Activated CD4-positive, CD25-positive, alpha-beta regulatory T cell (primary cell): Measurements from ENCODE around the gene PYGB.

Source experiments
- DNase-seq, 4 experiments: peaks; one replicate each; lab custom pipeline; 2025; lab: John Stamatoyannopoulos, UW

Gene PYGB

DNA sequence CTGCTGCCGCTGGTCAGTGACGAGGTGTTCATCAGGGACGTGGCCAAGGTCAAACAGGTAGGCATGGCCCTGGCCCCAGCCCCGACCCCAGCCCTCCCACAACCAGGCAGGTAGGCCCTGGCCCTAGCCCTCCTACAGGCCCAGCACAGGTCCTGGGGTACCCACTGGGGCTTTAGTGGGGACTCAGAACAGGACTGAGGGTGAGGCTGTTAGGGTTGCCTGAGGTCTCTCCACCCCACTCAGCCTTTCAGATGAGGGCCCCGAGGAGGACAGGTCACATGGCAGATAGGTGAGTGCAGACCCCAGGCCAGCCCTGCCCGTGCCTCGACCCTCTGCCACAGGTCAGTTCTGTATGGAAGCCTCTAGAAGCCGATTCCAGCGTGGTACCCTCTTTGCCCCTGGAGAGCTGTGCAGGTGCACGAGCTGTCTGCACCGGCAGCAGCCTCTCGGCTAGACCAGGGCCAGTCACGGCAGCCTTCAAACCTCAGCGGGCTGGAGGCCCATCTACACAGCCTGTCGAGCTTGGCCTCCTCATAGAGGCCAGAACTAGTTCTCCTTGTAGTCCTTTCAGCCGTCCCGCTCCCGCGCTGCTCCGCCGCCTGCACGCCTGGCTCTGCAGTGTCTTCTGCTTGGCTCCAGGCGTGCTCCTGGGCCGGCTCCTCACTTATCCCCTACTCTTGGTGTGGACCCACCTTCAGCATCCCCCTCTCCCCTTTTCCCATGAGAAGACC, 35.5 kb downstream of the PYGB start:
- DNase-seq = no peak

DNA sequence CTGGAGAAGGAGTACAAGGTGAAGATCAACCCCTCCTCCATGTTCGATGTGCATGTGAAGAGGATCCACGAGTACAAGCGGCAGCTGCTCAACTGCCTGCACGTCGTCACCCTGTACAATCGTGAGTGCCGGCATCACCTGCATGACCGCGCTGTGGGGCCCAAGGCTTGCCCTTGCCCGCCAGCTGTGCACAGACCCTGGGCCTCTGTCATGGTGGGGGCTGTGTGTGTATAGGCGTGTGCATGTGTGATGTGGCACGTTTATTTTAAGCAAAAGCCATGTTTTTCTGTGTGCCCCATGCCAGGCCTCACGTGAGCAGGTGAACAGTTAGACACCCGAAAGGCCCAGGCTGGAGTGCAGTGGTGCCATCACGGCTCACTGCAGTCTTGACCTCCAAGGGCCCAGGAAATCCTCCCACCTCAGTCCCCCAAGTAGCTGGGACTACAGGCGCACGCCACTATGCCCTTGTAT, 36.3 kb downstream of the PYGB start:
- no peak for DNase-seq

DNA sequence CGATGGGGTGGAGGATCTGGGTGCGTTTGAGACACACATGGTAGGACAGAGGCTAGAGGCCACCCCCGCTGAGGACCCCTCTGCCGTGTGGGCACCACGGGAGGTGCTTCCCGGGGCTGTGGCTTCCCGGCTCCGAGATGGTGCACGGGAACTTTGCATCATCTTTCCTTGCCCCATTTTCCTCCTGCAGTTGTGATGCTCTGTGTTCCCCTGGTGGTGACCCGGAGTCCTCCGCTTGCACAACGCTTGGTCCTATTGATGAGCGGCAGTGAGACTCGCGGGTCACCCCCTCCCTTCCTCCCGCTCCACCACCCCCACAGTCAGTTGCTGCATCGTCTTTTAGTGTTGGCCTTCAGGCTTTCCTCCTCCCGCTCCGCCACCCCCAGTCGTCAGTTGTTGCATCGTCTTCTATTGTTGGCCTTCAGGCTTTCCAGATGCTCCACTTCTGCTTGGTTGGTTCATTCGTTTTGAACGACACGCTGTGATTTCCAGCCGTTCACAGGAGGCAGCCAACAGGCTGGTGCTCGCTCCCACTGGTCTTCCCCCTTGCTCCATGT, 37.3 kb downstream of the PYGB start:
- no peak for DNase-seq

DNA sequence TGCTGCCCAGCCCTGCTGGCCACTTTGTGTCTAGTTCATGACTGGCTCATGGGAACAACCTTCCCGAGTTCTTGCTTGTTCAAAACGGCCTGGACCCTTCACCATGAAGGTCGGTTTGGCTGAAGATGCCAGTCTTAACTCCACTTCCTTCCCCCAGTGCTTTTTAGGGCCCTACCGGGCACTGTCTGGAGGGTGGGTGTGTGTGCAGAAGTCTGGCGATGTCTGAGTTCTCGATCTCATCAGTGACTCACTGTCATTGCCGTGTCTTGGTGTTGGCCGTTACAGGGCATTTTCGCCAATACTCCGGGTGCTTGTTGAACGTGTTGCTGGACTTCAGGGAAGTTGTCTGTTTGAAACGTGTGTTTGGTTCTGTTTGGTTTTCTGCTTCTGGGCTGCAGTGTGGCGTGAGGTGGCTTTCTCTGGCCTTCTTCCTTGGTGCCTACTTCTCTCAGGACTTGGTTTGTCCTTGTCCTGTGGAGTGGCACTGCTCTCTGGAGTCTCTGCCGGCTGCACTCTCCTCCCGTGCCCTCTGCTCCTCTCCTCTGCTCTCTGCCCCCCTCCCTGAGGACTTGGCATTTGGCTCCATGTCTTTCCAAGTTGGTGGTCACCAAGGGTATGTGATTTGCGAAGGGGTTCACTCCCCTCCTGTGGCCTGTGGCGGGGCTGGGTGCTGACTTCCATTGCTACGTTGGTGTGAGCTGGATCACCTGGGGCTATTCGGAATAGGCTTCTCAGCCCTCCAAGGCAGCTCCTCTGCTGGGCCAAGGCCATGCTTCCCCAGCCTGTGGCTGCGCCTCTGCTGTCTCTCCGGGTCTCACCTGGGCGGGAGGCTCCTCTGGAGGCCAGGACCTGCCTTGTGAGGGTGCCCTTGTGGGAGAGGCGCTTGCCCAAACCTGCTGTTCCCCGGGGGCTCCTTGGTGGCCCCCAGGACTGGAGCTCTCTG, 38.2 kb downstream of the PYGB start:
- no peak for DNase-seq

DNA sequence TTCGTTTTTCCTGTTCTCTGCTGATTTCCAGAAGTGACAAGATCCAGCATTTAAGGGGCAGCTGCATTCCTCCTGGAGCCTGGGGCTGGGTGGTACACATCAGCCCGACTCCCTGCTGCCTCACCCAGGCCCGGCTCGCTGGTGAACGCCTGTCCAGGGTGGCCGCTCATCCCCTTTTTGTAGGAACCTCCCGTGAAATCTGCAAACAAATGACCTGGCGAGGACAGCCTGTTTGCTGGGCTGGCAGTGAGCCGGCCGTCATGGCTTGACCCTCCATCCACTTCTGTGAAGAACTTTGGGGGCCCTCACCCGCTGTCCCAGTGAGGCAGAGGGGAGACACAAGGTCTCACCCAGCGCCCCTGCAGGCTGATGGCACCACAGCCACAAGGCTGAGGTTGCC, 39.0 kb downstream of the PYGB start:
- DNase-seq = no peak

DNA sequence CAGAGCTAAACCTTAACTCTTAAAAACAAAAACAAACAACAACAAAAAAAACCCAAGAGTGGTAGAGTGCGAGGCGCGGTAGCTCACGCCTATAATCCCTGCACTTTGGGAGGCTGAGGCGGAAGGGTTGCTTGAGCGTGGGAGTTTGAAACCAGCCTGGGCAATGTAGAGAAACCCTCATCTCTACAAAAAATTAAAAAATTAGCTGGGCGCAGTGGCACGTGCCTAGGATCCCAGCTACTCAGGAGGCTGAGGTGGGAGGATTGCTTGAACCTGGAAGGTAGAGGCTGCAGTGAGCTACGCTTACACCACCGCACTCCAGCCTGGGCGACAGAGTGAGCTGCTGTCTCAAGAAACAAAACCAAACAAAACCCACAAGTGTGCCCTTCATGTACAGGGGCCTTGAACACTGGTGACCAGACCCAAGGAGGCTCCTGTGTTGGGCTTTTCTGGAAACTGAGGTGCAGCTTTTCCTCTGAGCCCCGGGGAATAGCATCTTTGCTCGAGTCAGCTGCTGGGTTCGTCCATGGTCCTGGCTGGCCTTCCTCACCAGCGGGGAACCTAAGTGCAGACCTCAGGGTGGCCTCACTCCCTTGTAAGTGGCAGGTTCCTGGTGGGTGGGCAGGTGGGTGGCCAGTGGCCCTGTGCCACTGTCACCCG, 39.9 kb downstream of the PYGB start:
- DNase-seq = no peak

DNA sequence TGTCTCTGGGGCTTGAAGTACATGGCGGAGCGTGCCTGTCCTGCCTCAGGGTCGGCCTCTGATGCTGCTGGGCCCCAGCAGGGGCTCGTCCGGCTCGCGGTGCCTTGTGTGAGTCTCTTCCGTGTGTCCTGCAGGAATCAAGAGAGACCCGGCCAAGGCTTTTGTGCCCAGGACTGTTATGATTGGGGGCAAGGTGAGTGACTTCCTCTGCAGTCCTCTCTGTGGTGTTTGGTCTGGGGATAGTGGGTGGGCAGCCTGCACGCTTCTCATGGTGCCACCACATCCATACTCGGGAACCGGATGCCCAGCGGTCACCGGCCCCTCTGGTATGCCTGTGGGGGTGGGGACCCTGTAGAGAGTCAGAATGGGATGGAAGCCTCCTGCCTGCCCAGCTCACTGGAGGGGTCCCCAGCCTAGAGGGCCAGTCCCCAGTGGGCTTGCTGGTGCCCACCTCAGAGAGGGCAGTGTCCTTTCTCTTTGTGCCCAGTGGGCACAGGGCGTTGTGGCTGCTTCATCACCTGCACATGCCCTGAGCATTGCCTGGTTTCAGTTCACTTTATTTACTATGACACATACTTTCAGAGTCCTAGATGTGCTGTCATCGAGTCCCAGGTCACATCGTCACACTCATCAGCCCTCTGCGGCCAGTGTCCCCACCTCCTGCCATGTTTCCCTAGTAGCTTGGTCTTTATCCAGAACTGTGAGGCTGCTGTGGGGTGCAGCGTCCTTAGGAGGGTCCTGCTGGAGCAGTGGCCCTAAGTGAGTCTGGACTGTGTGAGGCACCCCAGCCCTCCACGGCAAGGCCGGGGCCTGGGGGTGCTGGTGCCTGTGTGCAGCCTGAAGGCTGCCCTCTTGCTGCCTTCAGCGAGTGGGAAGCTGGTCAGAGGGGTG, 40.7 kb downstream of the PYGB start:
- no peak for DNase-seq

DNA sequence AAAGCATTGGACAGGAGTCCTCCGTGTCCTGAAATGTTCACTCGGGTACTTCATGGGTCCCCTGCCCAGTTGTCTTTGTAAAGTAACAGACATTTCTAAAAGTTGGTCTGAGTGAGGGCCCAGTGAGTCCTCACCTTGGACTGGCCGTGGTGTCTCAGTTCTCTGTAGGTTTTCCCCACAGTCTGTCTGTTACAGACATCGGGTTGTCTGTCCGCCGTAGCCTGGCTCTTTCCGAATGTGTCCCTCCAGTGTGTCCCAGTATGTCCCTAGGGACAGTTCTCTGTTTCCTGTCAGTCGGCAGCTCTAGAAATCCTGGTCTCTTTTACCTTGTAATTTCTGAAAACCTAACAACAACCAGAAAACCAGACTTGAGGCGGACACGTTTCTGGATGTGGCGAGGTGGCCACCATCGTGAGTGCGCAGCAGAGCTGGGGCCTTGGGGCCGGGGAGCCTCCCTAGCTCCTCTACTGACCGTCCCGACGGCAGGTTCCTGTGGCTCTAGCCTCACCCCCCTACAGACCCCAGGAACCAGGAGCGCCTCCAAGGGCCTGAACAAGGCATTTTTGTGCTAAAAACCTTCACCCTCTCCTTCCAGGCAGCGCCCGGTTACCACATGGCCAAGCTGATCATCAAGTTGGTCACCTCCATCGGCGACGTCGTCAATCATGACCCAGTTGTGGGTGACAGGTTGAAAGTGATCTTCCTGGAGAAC, 42.2 kb downstream of the PYGB start:
- DNase-seq = no peak

DNA sequence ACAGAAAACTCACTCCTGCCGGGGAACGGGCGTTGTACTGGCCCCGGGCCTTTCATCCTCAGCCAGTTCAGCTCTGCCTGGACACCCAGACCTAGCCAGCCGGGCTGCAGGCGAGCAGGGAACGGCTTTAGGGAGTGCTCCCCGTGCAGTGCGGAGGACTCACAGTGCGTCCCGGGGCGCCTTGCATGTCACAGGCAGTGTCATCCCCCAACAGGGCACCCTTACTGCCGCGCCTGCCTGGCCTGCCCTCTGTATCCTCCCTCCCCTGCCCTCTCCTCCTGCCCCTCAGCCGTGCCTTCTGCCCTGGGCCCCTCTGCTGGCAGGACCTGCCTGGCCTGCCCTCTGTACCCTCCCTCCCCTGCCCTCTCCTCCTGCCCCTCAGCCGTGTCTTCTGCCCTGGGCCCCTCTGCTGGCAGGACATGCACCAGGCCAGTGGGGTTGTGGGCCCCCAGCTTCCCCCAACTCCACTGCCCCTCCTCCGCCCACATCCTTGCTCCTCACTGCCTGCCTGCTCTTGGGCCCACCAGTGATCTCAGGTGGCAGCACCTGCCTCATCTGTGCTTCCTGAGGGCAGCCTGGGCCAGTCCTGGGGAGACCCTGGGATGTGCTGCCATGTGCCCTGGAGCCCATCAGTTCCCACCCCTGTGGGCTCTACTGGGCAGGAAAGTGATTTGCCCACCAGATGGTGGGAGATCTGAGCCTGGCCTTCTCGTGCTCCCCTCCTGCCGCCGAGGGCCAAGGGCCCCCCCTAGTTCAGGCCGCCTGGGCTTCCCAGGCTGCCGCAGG, 43.0 kb downstream of the PYGB start:
- DNase-seq = no peak

DNA sequence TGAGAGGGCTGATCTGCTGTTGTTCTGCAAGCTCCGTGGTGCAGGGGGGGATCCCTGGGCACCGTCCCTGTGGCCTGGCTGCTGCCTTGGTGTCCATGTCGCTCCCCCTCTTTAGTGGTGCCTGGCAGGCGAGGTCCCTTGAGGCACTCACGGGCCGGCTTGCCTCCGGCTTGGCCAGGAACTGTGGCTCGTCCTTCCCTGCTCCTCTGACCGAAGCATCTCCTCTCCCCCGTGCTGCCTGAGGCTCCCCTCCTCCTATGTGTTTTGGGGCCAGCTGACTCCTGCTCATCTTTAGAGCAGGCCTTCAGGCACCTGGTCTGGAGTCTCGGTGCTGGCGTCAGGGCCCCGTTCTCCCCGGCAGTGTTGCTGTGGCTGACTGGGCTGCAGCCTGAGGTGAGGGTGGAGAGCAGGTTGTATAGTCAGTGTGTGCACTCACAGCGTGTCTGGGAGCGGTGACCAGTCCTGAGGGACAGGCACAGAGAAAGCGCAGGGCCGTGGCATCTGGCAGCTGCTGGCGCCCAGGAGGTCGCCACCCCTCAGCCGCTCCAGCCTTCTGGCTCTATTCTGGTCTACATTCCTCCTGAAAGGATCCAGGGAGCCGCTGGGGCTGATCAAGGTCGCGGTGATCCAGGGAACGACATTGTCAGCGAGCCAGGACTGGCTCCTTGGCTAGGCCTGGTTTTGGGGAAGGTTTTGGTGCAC, 43.7 kb downstream of the PYGB start:
- no peak for DNase-seq

DNA sequence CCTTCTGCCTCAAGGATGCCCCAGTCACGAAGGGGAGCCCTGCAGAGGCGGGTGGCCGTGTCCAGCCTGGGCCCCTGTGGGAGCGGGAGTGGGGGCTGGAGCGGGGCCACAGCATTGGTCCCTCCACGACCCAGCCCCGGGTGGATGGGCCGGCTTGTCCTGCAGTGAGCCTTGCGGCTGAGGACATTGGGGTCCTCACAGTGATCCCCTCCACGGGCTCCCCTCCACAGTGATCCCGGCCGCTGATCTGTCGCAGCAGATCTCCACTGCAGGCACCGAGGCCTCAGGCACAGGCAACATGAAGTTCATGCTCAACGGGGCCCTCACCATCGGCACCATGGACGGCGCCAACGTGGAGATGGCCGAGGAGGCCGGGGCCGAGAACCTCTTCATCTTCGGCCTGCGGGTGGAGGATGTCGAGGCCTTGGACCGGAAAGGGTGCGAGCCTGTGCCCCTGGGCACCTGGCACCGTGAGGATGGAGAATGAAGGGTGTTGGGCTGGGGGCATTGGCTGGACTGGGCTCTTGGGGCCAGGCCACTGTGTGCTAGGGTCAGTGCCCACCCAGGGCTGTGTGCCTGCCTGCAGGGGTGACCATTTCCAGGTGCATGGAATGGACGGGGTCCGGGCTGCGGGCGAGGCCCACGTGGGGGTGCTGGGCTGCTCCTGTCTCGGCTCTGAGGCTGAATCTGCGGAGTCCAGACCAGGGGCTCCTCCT, 44.4 kb downstream of the PYGB start:
- no peak for DNase-seq

DNA sequence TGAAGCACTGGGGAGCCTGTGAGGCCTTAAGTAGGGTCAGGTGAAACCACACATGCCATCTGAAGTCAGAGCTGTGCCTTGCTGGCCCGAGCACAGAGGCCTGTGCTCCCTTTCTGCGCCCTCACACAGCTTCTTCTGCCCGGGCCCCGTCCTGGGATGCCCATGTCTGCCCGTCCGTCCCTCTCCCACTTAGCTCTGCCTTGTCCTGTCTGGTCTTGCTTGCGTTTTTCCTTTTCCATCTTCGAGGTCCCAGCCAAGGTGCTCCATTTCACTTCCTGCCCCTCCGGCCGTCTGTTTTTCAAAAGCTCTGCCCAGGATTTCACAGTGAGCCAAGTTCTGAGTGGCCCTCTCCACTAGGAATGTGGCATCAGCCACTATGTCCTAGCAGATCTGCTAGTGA, 45.6 kb downstream of the PYGB start:
- no peak for DNase-seq

DNA sequence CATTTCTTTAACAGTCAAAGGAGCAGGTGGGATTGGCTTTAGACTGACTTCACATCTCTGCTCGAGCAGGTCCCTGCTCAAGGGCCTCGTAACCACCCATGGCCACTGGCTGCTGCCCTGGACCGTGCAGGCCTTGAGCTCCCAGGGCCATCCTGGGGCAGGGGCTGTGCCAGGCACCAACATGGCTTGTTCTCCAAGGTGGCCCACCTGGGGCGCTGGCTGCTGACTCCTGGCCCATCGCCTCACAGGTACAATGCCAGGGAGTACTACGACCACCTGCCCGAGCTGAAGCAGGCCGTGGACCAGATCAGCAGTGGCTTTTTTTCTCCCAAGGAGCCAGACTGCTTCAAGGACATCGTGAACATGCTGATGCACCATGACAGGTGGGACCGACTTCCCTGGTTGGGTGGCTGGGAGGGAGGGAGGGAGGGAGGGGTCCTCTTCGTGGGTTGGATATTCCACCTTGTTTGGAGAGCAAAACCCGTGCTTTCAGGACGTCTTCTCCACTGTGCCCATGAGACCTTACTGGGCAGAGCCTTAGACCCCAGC, 46.1 kb downstream of the PYGB start:
- DNase-seq = no peak

DNA sequence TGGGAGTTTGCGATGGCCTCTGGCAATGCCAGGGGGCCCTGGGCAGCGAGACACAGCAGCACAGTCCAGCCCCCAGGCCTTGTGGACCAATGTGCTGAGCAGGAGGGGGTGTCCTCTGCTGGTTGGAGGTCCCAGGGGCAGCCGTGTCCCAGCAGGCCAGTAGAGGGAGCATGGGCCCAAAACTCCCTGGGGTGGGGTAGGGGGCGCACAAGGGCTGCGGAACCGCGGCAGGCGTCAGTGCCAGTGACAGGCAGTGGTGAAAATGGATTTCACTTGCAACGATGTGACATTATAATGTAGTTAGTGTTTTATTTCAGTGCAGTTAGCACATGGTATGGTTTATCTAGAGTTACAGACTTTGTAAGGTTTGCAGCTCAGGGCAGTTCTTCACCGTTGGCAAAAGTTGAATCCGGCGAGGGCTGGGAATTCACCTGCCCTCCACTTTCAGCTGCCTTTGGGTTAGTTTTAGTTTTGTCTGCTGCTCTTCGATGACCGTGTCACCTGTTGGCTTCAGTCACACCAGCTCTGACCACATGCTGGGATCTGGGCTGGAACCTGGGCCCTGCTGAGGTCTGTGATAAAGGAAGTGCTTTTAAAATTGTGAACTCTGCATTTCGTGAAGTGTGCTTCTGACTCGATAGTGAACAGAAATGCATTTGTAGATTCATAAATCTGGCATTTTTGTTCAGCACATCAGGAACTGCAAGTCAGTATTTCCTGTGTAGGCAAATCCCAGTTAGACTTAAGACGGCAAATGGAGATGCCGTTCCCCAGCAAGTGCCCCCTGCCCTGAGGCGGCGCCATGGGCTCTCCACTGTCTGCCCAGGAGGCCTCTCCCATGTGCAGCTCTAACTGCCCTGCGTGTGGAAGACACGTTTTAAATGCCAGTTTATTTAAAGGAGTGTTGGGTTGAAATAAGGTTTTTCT, 46.8 kb downstream of the PYGB start:
- peak in 3 of 4 experiments; percentile 10 to 37 (median 29) for DNase-seq

DNA sequence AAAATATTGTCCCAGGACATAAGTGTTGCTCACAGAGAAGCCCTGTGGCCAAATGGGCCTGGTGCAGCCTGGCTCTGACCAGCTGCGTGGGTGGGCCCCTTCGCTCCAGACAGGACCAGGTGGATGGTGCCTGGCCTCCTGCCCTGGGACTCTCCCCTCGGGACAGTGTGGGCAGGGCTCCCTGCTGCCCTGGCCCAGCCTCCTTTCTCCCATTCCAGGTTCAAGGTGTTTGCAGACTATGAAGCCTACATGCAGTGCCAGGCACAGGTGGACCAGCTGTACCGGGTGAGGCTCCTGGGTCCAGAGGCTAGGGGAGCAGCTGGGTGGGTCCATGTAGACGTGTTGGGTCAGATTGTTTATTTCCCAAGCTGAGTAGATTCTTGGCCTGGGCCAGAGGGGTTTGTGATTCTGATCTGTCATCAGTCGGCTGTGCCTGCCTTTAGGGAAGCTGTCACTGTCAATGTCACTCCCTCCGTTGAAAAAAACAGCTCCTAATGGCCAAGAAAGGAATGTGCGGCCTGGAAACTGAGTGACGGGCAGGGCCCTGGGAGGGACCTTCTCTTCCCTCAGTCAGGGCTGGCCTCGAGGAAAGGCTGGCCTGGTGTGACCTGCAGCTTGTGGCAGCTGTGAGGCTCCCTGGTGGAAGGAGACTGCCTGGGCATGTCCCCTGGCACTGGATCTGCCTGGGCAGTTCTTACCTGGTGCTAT, 47.7 kb downstream of the PYGB start:
- no peak for DNase-seq
